Measurements from ENCODE around the gene ZNF2.

DNA sequence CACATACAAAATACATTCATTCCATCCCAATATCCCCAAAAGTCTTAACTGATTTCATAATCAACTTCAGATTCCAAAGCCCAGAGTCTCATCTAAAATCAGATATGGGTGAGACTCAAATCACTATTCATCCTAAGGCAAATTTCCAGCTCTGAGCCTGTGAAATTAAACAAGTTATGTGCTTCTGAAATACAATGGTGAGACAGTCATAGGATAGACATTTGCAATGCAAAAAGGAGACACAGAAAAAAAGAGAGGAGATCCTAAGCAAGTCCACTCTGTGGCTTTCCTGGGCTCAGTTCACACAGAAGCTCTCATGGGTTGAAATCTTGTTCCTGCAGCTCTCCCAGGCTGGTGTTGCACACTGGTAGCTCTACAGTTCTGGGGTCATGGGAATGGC, 60.0 kb downstream of the ZNF2 start:
- no peak for TF ChIP-seq POLR2A (IDR thresholded peaks at IDR 0.05; ENCODE audit: insufficient read depth in 1 of 2, low read depth in 2 of 2, low read length in 2 of 2)
- no peak for TF ChIP-seq CEBPG (CRISPR knock-in tag; IDR thresholded peaks at IDR 0.05)
- TF ChIP-seq PATZ1 (CRISPR knock-in tag; IDR thresholded peaks at IDR 0.05) = no peak
- TF ChIP-seq ZFX (CRISPR knock-in tag; IDR thresholded peaks at IDR 0.05; ENCODE audit: low read depth) = no peak
- TF ChIP-seq ZNF563 (CRISPR knock-in tag; IDR thresholded peaks at IDR 0.05) = no peak
- TF ChIP-seq CHD2 (IDR thresholded peaks at IDR 0.05; ENCODE audit: low read depth, low read length) = no peak
- no peak for TF ChIP-seq KDM1A (CRISPR knock-in tag; IDR thresholded peaks at IDR 0.05)
- no peak for TF ChIP-seq IRF9 (CRISPR knock-in tag; IDR thresholded peaks at IDR 0.05; ENCODE audit: borderline replicate concordance)
- no peak for TF ChIP-seq BHLHE40 (IDR thresholded peaks at IDR 0.05; ENCODE audit: low read length)
- no peak for TF ChIP-seq POLR2AphosphoS5 (IDR thresholded peaks at IDR 0.05; ENCODE audit: low read depth, low read length)
- TF ChIP-seq ZNF207 (IDR thresholded peaks at IDR 0.05; ENCODE audit: borderline replicate concordance) = no peak
- no peak for TF ChIP-seq MXI1 (IDR thresholded peaks at IDR 0.05; ENCODE audit: borderline replicate concordance, low read depth, low read length)
- TF ChIP-seq, protein P1, sequence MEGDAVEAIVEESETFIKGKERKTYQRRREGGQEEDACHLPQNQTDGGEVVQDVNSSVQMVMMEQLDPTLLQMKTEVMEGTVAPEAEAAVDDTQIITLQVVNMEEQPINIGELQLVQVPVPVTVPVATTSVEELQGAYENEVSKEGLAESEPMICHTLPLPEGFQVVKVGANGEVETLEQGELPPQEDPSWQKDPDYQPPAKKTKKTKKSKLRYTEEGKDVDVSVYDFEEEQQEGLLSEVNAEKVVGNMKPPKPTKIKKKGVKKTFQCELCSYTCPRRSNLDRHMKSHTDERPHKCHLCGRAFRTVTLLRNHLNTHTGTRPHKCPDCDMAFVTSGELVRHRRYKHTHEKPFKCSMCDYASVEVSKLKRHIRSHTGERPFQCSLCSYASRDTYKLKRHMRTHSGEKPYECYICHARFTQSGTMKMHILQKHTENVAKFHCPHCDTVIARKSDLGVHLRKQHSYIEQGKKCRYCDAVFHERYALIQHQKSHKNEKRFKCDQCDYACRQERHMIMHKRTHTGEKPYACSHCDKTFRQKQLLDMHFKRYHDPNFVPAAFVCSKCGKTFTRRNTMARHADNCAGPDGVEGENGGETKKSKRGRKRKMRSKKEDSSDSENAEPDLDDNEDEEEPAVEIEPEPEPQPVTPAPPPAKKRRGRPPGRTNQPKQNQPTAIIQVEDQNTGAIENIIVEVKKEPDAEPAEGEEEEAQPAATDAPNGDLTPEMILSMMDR (CRISPR knock-in tag; IDR thresholded peaks at IDR 0.05) = no peak

Measured in HepG2 (cell line).